Cerebellar cortex (tissue), 1 donor: ENCODE data around the gene CAPRIN1.

Experiments used
- DNase-seq: peaks from one replicate; pipeline ENCODE4 v3.0.0-alpha.2; 2015; ENCODE audit warnings: low spot score

CAPRIN1 gene

GRCh38 chr11:34051349-34052035 lies at the start of gene CAPRIN1:
CAPRIN1 (plus strand) TSS chr11:34051731; CDS start chr11:34052421, 690 bp downstream.
- peak; percentile 86 for DNase-seq

DNA sequence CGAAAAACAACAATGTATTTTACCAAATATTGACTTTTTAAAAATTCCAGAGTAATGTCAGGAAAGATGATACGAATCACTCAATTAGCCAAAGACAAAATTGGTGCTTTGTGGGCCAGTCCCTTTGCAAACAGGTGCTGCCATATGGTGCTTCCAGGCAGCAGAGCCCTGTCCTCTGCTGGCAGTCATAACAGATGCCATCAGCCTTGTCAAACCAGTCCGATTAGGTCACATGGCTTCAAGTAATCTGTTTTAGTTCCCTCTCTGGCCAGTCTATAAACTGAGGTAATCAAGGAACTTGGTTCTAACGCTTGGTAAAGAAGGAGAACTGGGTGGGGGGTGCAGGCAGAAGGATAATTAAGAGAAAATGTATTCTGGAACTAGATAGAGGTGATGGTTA lies 49.1 kb upstream of the CAPRIN1 start:
- DNase-seq = peak; percentile 57

GRCh38 chr11:34004236-34004635 lies 47.3 kb upstream of the CAPRIN1 start:
- no peak for DNase-seq

- DNase-seq = no peak
These were observed 44.7 kb upstream of the CAPRIN1 start for GRCh38 chr11:34006876-34007275.

DNA sequence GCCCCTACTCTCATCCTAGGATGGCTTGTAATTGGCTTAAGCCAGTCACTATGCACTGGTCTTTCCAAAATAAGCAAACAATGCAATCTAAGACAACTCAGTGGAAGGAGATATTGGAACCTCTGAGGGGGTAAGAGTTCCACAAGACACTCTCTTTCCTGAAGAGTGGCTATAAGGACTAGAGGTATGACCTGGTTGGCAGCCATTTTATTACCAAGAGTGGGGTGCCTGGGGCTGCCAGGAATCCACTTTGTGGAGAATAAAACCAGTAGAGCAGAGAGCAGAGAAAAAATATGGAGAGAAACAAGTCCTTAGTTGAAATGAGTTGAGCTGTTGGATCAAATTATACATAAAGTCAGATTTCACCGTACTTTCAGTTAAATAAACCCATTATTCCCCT lies 38.8 kb upstream of the CAPRIN1 start:
- DNase-seq = no peak

DNA sequence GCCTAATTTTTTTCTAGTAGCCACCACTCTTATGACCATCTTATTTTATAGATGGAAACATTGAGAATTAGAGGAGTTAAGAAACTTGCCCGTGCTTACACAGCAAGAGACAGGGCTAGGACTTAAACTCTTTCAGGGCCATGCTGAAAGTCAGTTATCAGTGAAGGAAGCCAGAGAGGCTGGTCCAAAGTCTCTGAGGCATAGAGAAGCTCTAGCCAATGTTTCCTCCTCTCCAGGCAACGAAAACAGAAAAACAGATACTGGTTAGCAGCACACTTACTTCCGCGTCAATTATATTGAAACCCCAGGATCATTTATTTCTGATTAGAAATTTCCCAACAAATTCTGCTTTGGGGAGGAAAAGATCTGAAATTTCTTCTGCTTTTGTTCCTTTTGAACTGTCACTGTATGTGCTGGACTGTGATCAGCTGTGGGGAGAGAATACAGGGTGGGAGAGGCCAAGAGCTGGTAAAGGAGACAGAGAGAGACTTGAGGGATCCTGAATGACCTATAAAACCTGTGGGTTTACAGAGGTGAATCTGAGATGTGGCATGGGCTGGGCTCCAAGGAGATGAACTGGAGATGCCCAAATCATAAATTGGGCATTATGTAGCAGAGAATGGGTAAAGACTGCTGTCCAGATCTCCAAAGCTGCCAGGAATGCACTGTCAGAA lies 37.5 kb upstream of the CAPRIN1 start:
- DNase-seq = no peak

DNA sequence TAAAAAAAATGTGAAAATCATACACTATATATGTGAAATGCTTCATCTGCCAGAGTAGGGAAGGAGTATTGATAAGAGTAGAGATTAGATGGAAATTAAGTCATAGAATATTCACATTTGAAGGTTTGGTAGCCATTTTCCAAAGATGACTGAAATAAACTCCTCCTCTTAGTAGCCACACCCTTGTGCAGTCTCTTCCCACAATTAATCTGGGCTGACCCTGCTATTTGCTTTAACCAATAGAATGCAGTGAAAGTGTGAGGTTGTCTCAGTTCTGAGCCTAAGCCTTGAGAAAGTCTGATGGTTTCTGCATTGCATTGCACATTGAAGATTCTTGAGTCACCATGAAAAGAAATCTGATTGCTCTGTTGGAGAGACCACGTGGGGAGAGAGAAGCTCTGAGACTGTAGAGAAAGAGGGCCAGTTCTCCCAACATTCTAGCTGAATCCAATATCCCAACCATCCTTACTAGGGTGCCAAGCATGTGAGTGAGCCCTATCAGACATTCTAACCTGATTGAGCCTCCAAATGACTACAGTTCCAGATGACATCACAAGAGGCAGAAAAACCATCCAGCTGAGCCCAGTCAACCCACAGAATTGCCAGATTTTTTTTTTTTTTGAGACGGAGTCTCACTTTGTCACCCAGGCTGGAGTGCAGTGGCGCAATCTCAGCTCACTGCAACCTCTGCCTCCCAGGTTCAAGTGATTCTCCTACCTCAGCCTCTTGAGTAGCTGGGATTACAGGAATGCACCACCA lies 29.4 kb upstream of the CAPRIN1 start:
- no peak for DNase-seq

DNA sequence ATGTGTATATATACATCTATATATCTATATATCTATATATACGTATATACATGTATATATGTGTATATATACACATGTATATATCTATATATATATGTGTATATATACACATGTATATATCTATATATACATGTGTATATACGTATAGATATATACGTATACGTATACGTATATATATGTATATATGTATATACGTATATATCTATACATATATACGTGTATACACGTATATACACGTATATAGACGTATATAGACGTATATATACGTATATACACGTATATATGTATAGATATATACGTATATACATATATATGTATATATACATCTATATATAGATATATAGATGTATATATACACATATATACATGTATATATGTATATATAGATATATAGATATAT lies 25.1 kb upstream of the CAPRIN1 start:
- no peak for DNase-seq

DNA sequence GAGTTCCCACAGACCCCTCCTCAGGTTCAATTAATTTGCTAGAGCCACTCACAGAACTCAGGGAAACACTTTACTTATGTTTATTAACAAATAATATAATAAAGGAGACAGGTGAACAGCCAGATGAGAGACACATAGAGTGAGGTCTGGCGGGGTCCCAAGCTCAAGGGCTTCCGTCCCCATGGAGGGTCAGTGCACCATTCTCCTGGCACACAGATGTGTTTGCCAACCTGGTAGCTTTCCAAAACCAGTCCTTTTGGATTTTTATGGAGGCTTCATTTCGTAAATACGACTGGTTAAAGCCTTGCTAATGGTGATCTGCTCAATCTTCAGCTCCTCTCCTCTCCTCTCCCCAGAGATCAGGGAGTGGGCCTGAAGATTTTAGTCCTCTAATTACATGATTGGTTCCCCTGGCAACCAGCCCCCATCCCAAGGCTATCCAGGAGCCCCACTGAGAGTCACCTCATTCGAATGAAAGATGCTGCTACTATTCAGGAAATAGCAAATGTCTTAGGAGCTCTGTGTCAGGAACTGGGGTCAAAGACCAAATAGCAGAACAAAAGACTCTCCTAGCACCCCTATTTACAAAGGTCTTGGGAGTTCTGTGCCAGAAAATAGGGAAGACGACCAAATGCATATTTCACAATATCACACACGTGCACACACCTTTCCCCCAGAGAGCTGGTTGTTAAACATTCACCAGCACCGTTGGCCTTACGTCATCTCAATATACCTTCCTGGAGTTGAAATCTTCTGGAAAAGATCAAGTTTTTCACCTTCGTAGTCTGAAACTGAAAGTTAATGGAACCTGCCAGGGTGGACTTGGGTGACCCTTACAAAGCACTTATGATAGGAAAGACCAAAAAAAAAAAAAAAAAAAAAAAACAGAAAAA lies 23.8 kb upstream of the CAPRIN1 start:
- no peak for DNase-seq

DNA sequence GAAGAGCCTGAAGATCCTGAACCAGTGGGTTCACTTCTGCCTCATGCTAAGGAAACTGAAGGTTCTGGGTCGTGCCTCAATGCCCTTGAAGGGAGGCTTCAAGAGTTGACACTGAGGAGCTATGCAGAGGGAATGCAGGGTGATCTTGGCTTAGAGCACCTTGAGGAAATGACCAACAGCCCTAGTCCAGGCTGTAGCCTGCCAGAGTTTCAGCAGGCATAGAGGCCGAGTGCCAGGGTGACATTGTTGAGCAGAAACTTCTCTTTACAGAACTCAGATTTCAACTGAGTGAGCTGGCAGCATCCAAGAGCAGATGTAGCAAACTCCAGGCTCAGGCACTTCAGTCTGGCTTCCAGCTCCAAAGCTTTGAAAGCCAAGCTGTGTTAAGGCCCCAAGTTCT lies 23.1 kb upstream of the CAPRIN1 start:
- DNase-seq = peak; percentile 16

- no peak for DNase-seq
These were observed 22.4 kb upstream of the CAPRIN1 start for GRCh38 chr11:34029176-34029575.

GRCh38 chr11:34030382-34030781 lies 21.1 kb upstream of the CAPRIN1 start:
- no peak for DNase-seq

- no peak for DNase-seq
These were observed 18.1 kb upstream of the CAPRIN1 start for GRCh38 chr11:34033399-34033798.

- DNase-seq = no peak
These were observed 17.5 kb upstream of the CAPRIN1 start for GRCh38 chr11:34034053-34034452.

DNA sequence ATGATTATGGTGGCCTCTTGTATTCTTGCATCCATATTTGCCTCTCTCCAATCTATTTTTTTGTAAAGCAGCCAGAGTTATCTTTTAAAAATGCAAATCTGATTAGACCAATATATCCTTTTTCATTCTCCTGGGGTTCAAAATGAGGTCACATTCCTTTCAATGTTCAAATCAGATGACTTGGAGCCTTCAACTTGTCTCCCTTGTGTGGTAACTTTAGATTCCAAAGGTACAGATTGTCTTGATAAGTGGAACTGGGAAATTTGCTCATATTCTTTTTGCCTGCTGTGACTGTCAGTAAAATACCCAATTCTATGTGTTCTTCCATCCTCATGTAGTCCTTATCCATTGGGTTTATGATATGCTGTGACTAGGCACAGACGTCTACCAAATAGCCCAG lies 15.1 kb upstream of the CAPRIN1 start:
- no peak for DNase-seq

GRCh38 chr11:34037016-34037415 lies 14.5 kb upstream of the CAPRIN1 start:
- DNase-seq = no peak

DNA sequence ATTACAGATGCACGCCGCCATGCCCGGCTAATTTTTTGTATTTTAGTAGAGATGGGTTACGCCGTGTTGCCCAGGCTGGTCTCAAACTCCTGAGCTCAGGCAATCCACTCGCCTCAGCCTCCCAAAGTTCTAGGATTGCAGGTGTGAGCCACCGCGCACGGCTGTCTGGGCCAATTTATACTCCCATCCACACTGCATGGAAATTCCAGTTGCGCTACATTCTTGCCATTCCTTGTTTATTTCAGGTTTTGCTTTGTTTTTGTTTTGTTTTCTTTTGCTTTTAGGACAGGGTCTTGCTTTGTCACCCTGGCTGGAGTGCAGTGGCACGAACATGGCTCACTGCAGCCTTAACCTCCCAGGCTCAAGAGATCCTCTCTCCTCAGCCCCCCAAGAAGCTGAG lies 11.0 kb upstream of the CAPRIN1 start:
- no peak for DNase-seq

- DNase-seq = no peak
These were observed 6.7 kb upstream of the CAPRIN1 start for GRCh38 chr11:34044664-34045485.

GRCh38 chr11:34049028-34049427 lies 2.5 kb upstream of the CAPRIN1 start:
- DNase-seq = no peak

- no peak for DNase-seq
These were observed 766 bp upstream of the CAPRIN1 start for GRCh38 chr11:34050581-34051348.
